ENCODE results near the gene ONECUT3. TPM values are rescaled to one million over a fixed set of nuclear protein-coding genes. Genes with fewer than 3 reads are reported as not detected.
"Not testable (repeated sequence)": the region's sequence is repeated elsewhere in the genome, so short reads cannot be mapped to it uniquely, and the experiment has no call there.

Gene ONECUT3
- total and polyA plus RNA-seq, 4 donors = not detected

DNA sequence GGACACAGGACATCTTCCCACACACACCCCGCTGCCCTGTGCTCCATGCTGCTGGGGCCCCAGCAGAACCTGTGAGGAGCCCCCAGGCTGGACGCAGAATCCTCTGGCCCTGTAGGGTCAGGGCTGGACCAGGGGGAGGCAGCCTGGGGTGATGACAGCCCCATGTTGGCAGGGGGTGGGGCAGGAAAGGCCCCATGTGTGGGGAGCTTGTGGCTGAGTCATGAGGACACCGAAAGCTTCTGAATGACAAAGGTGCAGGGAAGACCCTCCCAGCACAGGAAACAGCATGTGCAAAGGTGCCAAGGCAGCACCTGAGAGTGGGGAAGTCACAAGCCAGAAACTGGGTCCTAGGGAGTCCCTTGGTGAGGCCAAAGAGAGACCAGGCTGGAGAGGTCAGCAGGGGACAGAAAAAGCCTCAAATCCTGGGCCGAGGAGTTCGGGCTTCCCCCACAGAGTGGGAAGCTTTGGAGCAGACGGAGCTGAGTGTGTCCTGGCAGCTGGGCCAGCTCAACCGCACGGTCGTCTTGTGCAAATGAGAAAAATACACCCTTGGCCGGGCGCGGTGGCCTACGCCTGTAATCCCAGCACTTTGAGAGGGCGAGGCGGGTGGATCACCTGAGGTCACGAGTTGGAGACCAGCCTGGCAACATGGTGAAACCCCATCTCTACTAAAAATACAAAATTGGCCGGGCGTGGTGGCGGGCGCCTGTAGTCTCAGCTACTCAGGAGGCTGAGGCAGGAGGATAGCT lies 41.3 kb downstream of the ONECUT3 start (continued):
- TF ChIP-seq, protein P1, sequence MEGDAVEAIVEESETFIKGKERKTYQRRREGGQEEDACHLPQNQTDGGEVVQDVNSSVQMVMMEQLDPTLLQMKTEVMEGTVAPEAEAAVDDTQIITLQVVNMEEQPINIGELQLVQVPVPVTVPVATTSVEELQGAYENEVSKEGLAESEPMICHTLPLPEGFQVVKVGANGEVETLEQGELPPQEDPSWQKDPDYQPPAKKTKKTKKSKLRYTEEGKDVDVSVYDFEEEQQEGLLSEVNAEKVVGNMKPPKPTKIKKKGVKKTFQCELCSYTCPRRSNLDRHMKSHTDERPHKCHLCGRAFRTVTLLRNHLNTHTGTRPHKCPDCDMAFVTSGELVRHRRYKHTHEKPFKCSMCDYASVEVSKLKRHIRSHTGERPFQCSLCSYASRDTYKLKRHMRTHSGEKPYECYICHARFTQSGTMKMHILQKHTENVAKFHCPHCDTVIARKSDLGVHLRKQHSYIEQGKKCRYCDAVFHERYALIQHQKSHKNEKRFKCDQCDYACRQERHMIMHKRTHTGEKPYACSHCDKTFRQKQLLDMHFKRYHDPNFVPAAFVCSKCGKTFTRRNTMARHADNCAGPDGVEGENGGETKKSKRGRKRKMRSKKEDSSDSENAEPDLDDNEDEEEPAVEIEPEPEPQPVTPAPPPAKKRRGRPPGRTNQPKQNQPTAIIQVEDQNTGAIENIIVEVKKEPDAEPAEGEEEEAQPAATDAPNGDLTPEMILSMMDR (IDR thresholded peaks at IDR 0.05; ENCODE audit: low read depth, low read length, missing input control) = no peak
- TF ChIP-seq TAF1 (conservative IDR thresholded peaks at IDR 0.05) (no peak), RXRA (IDR thresholded peaks at IDR 0.05) (no peak), FOXA1 (IDR thresholded peaks at IDR 0.05) (no peak), FOXA2 (IDR thresholded peaks at IDR 0.05) (no peak), NR2F2 (IDR thresholded peaks at IDR 0.05) (no peak)

DNA sequence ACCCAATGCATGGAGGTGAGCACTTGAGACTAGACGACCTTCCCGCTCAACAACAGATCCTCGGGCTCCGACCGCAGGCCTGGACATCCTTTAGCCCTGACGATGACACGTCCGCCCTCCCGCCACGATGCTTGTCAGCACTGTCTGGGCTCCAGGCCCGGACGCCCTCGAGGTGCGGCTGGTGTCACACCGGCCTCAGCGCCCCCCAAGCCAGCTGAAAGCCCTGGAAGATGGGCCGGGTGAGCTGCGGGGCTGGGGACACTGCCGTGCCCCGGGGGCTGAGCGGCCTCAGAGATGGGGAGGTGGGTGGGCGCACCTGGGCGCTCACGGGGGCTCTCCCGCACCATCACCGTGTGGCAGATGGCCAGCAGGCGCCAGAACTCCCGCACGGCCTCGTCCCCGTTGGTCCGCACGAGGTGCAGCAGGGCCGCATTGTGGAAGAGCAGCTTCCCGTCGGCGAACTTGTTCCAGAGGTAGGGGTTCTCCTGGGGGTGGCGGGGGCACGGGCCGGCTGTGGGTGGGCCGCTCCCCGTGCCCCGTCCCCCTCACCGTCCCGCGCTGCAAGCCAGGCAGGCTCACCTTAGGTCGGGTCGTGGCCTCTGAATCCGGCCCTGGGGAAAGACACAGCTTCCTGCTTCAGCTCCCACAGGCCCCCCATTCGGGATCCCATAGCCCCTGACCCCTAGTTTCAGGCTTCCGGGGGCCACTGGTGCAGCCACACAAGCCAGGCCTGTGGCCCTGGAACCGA lies 43.3 kb downstream of the ONECUT3 start:
- peaks cover 0 to 1% (median 0%) of the 10 kb centered on the region in 4 donors for H3K36me3 ChIP-seq (ENCODE audit: control insufficient read depth in 4 of 4, insufficient read depth in 3 of 4, low read depth in 1 of 4, low read length in 3 of 4)
- TF ChIP-seq RAD21 (IDR thresholded peaks at IDR 0.05) (no peak), YY1 (IDR thresholded peaks at IDR 0.05) (no peak), TAF1 (conservative IDR thresholded peaks at IDR 0.05) (no peak), HNF4G (IDR thresholded peaks at IDR 0.05) (no peak), JUND (IDR thresholded peaks at IDR 0.05) (no peak), SP1 (IDR thresholded peaks at IDR 0.05) (no peak)
- TF ChIP-seq, protein P2, sequence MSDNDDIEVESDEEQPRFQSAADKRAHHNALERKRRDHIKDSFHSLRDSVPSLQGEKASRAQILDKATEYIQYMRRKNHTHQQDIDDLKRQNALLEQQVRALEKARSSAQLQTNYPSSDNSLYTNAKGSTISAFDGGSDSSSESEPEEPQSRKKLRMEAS (IDR thresholded peaks at IDR 0.05) = no peak
- TF ChIP-seq, protein P1 (IDR thresholded peaks at IDR 0.05; ENCODE audit: low read depth, low read length, missing input control) = no peak
- H3K4me3 ChIP-seq (ENCODE audit: low read depth in 1 of 3, low read length in 3 of 3) = no peak overlapping the region
- H3K9me3 ChIP-seq (ENCODE audit: control insufficient read depth in 4 of 4, low read length in 3 of 4) = no peaks in the 10 kb centered on the region
- no peak overlapping the region for H3K9ac ChIP-seq (ENCODE audit: low read depth in 1 of 2, low read length in 2 of 2)
- 53% methylated on average over 52 of the region's 52 CpGs for WGBS
- H3K4me1 ChIP-seq (ENCODE audit: control insufficient read depth in 4 of 4, insufficient read depth in 4 of 4, low read length in 3 of 4) = peaks cover 0 to 5% (median 3%) of the 10 kb centered on the region in 4 donors
- no peak for DNase-seq (ENCODE audit: low spot score)
- H3K27me3 ChIP-seq (ENCODE audit: control insufficient read depth in 4 of 4, insufficient read depth in 4 of 4, low read length in 3 of 4) = peaks cover 0 to 2% (median 0%) of the 10 kb centered on the region in 4 donors
- H3K27ac ChIP-seq (ENCODE audit: low read depth in 1 of 2, low read length in 2 of 2) = no peak overlapping the region

DNA sequence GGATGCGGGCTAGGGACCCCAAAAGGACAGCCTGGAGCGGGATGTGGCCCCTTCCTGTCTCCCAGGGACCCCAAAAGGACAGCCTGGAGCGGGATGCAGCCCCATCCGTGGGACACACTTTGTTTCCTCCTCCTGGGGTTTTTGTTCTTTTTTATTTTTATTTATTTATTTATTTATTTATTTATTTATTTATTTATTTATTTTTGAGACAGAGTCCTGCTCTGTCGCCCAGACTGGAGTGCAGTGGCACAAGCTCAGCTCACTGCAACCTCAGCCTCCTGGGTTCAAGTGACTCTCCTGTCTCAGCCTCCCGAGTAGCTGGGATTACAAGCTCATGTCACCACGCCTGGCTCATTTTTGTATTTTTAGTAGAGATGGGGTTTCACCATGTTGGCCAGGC lies 44.0 kb downstream of the ONECUT3 start:
- not testable (repeated sequence) for H3K36me3 ChIP-seq (ENCODE audit: control insufficient read depth in 4 of 4, insufficient read depth in 3 of 4, low read depth in 1 of 4, low read length in 3 of 4); DNase-seq (ENCODE audit: low spot score); H3K27ac ChIP-seq (ENCODE audit: low read depth in 1 of 2, low read length in 2 of 2); H3K4me3 ChIP-seq (ENCODE audit: low read depth in 1 of 3, low read length in 3 of 3); H3K9me3 ChIP-seq (ENCODE audit: control insufficient read depth in 4 of 4, low read length in 3 of 4); H3K9ac ChIP-seq (ENCODE audit: low read depth in 1 of 2, low read length in 2 of 2); H3K4me1 ChIP-seq (ENCODE audit: control insufficient read depth in 4 of 4, insufficient read depth in 4 of 4, low read length in 3 of 4); H3K27me3 ChIP-seq (ENCODE audit: control insufficient read depth in 4 of 4, insufficient read depth in 4 of 4, low read length in 3 of 4)
- WGBS = 88% methylated on average over 7 of the region's 7 CpGs

Data from liver (tissue), 9 donors.